Testis (tissue), 3 donors: ENCODE results near the gene OR2L13. TPM values are rescaled to one million over a fixed set of nuclear protein-coding genes. Genes with fewer than 3 reads are reported as not detected.

Source experiments
- DNase-seq: peaks from one replicate; pipeline ENCODE4 v3.0.0-alpha.2; 2019
- H3K27ac ChIP-seq, 2 donors: fragments of 200-600 bp; sonication (generic); one replicate each; pipeline ENCODE4 v1.5.1; 2019
- H3K27me3 ChIP-seq: fragments of 200-600 bp; sonication (generic); one replicate; pipeline ENCODE4 v1.5.1; 2019
- H3K36me3 ChIP-seq: fragments of 200-600 bp; sonication (generic); one replicate; pipeline ENCODE4 v1.5.1; 2017; ENCODE audit warnings: low read depth; ENCODE audit errors: missing control alignments
- H3K4me1 ChIP-seq: fragments of 200-600 bp; sonication (generic); one replicate; pipeline ENCODE4 v1.5.1; 2019
- H3K4me3 ChIP-seq, 2 donors: fragments of 200-600 bp; sonication (generic); one replicate each; pipeline ENCODE4 v1.5.1; 2017 to 2019
- H3K9me3 ChIP-seq: fragments of 200-600 bp; sonication (generic); one replicate; pipeline ENCODE4 v1.5.1; 2017
- CTCF ChIP-seq, 3 experiments: fragments of 450-650 bp in 2 of 3; fragments of 200-600 bp in 1 of 3; sonication (generic) in 1 of 3; IDR thresholded peaks; one replicate each; pipeline ENCODE4 v1.5.1; 2016 to 2019; ENCODE audit warnings: antibody characterized with exemption in 3 of 3, mild to moderate bottlenecking in 2 of 3, moderate library complexity in 1 of 3
- POLR2A ChIP-seq: fragments of 450-650 bp; IDR thresholded peaks from one replicate; pipeline ENCODE4 v1.6.1; 2017; ENCODE audit warnings: antibody characterized with exemption, mild to moderate bottlenecking, moderate library complexity
- WGBS, 2 donors: methylation state at CpG; one replicate each; pipeline ENCODE4 v1.1.5; 2018; 5-methylcytosine and 5-hydroxymethylcytosine counted together
- intact Hi-C: fragments of 100-400 bp; cut with DNase I; formaldehyde crosslinking; loops from one replicate; pipeline ENCODE4 v1.15.1; 2023; ENCODE audit warnings: low total_unique reads
- polyA plus RNA-seq: library from polyadenylated mRNA; stranded (reverse); fragments of 350-450 nt; fragmentation: Illumina TruSeq; extraction: RNeasy Lipid Tissue Mini Kit (QIAGEN cat#74804); gene quantifications from one replicate; pipeline ENCODE4 v1.2.3, GENCODE V29; 2014; ENCODE audit warnings: low read depth, low replicate concordance; ENCODE audit not compliant: insufficient read depth
- total RNA-seq, 2 donors: library from RNA; depleted of rRNA; stranded (reverse); fragments of >200 nt; gene quantifications; one replicate each; pipeline ENCODE4 v1.2.3, GENCODE V29; 2016

Gene OR2L13
- total and polyA plus RNA-seq, 3 donors from 2014 or later = 0.12 to 1.0 (median 0.63) TPM

GRCh38 chr1:248102847-248103246 is 7.9 kb downstream of the OR2L13 start:
- H3K9me3 ChIP-seq = no peaks in the 10 kb centered on the region
- no peaks in the 10 kb centered on the region for H3K27me3 ChIP-seq
- H3K27ac ChIP-seq = no peak overlapping the region
- intact Hi-C loops = no loop called here
- DNase-seq = no peak
- no peak overlapping the region for H3K4me3 ChIP-seq
- TF ChIP-seq CTCF (IDR thresholded peaks at IDR 0.05) = no peak
- TF ChIP-seq POLR2A = no peak
- H3K4me1 ChIP-seq = no peaks in the 10 kb centered on the region
- no peaks in the 10 kb centered on the region for H3K36me3 ChIP-seq

- TF ChIP-seq POLR2A (no peak), CTCF (IDR thresholded peaks at IDR 0.05) (no peak)
- H3K27me3 ChIP-seq = no peaks in the 10 kb centered on the region
Measured at GRCh38 chr1:248111157-248111556, 16.2 kb downstream of the OR2L13 start.

GRCh38 chr1:248114890-248115289 is 19.9 kb downstream of the OR2L13 start:
- TF ChIP-seq POLR2A (no peak), CTCF (IDR thresholded peaks at IDR 0.05) (no peak)
- H3K9me3 ChIP-seq = no peaks in the 10 kb centered on the region
- 63 to 65% methylated on average over 7 of the region's 7 CpGs for WGBS, 2 donors
- DNase-seq = no peak
- H3K36me3 ChIP-seq = no peaks in the 10 kb centered on the region
- intact Hi-C loops = no loop called here
- H3K4me1 ChIP-seq = no peaks in the 10 kb centered on the region
- H3K27ac ChIP-seq = no peak overlapping the region
- no peaks in the 10 kb centered on the region for H3K27me3 ChIP-seq
- no peak overlapping the region for H3K4me3 ChIP-seq

More at GRCh38 chr1:248111157-248111556, 16.2 kb downstream of the OR2L13 start:
- H3K36me3 ChIP-seq = no peaks in the 10 kb centered on the region
- WGBS, 2 donors = 68 to 75% methylated on average over 5 of the region's 5 CpGs
- no peak overlapping the region for H3K27ac ChIP-seq
- H3K4me1 ChIP-seq = no peaks in the 10 kb centered on the region
- DNase-seq = no peak
- no peak overlapping the region for H3K4me3 ChIP-seq
- H3K9me3 ChIP-seq = no peaks in the 10 kb centered on the region
- intact Hi-C loops = no loop called here

- DNase-seq = no peak
- Histone ChIP-seq H3K9me3 (no peaks in the 10 kb centered on the region), H3K4me3 (no peak overlapping the region), H3K27ac (no peak overlapping the region), H3K36me3 (no peaks in the 10 kb centered on the region), H3K27me3 (no peaks in the 10 kb centered on the region), H3K4me1 (no peaks in the 10 kb centered on the region)
- TF ChIP-seq POLR2A (no peak), CTCF (IDR thresholded peaks at IDR 0.05) (no peak)
- intact Hi-C loops = no loop called here
- 84% methylated on average over 5 of the region's 5 CpGs for WGBS, 2 donors
Measured at GRCh38 chr1:248127653-248128052, 32.7 kb downstream of the OR2L13 start.

GRCh38 chr1:248136811-248137210 is 41.8 kb downstream of the OR2L13 start:
- H3K36me3 ChIP-seq = no peaks in the 10 kb centered on the region
- no peaks in the 10 kb centered on the region for H3K9me3 ChIP-seq
- H3K4me1 ChIP-seq = no peaks in the 10 kb centered on the region
- H3K27ac ChIP-seq = no peak overlapping the region
- DNase-seq = peak; percentile 41
- WGBS, 2 donors = 56 to 68% methylated on average over 11 to 21 of the region's 21 CpGs
- TF ChIP-seq CTCF (IDR thresholded peaks at IDR 0.05) (no peak), POLR2A (no peak)
- no peaks in the 10 kb centered on the region for H3K27me3 ChIP-seq
- H3K4me3 ChIP-seq = peak overlapping the region in 1 of 2 donors; percentile 36
- intact Hi-C loops = no loop called here
